GM18867 (cell line): ENCODE results near the gene ZNF330.
A peak's percentile ranks its signal among the peaks of the same experiment; 100 is the strongest.

Source experiments
- ATAC-seq: cut with Tn5 transposase; IDR thresholded peaks from one replicate; pipeline ENCODE4 v1.9.1; 2021; ENCODE audit warnings: mild to moderate bottlenecking, moderate library complexity; ENCODE audit not compliant: unreplicated experiment

ZNF330 gene

DNA sequence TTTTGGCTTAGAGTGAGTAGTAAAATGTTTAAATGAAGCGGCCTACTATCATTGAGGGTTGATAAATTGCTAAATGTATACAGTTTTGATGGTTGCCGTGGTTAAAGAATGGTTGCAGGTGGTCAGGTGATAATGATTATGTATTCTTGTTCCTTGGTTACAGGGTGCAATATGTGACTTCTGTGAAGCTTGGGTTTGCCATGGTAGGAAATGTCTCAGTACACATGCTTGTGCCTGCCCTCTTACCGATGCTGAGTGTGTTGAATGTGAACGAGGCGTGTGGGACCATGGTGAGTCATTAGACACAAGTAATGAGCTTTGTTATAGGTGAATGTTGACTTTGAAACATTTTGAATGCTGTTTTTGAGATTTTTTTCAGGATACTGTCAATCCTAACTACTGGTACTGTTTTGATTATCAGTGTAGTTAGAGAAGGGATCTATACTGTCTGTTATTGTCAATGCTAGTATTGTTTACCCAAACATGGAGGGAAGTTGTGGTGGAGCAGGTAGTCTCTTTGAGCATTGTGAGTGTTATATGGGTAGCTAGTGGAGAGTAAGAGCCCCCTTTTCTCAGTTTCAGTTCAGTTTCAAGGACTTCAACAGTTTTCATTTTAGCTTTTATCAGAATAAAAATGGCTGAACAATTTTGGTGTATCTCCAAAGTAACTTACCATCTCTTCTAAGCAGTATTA is 8.9 kb downstream of the ZNF330 start:
- ATAC-seq, result peak; percentile 73

DNA sequence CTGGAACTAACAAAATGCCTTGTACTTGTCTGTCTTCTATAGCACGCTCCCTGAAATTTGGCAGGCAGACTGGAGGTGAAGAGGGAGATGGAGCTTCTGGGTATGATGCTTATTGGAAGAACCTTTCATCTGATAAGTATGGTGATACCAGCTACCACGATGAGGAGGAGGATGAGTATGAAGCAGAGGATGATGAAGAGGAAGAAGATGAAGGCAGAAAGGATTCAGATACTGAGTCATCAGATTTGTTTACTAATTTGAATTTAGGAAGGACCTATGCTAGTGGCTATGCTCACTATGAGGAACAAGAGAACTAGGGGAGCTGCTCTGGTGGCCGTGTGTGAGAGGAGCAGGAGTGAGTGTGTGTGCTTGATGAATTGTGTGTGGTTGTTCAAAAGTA is 13.0 kb downstream of the ZNF330 start:
- no peak for ATAC-seq

GRCh38 chr4:141238186-141238585 is 17.5 kb downstream of the ZNF330 start:
- ATAC-seq, result no peak

GRCh38 chr4:141240259-141240658 is 19.6 kb downstream of the ZNF330 start:
- peak; percentile 24 for ATAC-seq

GRCh38 chr4:141240671-141241070 is 20.0 kb downstream of the ZNF330 start:
- ATAC-seq, result peak; percentile 80

GRCh38 chr4:141241986-141242385 is 21.3 kb downstream of the ZNF330 start:
- ATAC-seq, result no peak

DNA sequence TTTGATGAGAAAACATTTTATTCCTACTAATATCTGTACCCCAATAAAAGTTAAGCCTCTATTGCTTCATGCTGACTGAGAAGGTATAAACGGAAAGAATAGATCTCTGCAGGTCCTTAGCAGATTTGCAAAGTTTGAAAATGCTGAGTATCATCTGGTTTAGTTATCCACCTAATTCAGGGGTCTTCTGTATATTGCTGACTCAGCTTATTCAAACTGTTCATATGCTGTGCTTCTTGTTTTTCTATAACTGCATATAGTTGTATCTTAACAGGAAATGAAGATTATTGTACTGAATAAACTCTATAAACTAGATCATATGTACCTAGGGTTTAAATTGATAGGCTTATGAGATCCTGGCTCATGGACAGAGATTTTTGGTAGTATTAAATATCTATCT is 23.7 kb downstream of the ZNF330 start:
- ATAC-seq, result no peak

GRCh38 chr4:141246243-141246642 is 25.5 kb downstream of the ZNF330 start:
- ATAC-seq, result no peak

DNA sequence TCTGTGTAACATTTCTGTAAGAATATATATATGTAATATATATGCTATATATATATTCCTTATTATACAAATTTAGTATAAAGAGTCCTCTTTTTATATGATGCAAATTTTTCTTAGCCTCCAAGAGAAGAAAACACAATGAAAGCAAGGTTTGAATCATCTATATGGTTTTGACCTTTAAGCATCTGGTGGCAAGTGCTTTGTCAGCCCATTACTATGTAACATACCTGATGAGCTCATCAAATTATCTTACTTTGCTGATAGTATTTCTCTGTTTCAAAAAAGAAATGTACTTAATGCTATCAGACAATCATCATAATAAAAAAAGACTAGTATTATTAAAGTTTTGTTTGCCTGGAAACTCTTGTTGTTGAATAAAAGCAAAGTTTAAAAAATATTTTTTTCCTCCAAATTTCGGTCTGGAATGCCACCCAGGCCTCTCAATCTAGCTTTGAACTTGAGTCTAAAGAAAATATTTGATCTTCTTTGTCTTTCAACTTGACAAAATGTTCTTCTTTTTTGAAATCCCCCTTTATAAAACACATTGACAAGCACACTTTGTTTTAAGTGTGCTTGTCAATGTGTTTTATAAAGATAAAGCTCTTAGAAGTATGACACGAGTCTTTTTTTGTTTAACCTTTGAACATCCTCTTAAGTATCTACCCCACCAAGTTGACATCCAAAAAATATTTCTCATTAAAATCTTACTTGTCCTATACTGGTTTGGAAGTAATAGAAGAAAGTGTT is 26.2 kb downstream of the ZNF330 start:
- no peak for ATAC-seq

GRCh38 chr4:141247430-141247780 is 26.7 kb downstream of the ZNF330 start:
- no peak for ATAC-seq

- ATAC-seq, result no peak
These were observed 27.3 kb downstream of the ZNF330 start for GRCh38 chr4:141248029-141248428.

GRCh38 chr4:141248486-141248885 is 27.8 kb downstream of the ZNF330 start:
- ATAC-seq, result no peak

DNA sequence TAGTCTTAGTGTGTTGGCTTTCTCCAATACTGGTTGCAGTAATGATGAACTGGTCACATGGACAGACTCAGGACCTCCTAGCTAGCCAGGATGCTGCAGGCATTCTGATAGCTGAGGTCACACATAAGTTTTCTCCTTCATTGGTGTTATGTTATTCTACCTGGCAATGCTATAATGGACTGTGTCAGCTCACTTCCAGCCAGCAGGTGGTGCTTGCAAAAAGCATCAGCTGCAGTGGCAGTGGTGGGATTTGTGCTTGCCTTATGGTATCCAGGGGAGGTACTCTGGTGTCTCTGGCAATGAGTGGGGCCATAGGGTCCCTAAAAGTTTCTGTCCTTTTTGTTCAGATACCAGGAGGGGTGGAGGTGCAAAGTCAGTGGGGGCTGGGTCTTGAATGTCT is 33.6 kb downstream of the ZNF330 start:
- ATAC-seq, result no peak

- no peak for ATAC-seq
These were observed 34.3 kb downstream of the ZNF330 start for GRCh38 chr4:141255016-141255415.

- no peak for ATAC-seq
These were observed 37.9 kb downstream of the ZNF330 start for GRCh38 chr4:141258558-141258957.

GRCh38 chr4:141275834-141276233 is 55.1 kb downstream of the ZNF330 start:
- no peak for ATAC-seq

GRCh38 chr4:141283152-141283551 is 62.5 kb downstream of the ZNF330 start:
- ATAC-seq, result peak; percentile 58

GRCh38 chr4:141283563-141283962 is 62.9 kb downstream of the ZNF330 start:
- peak; percentile 53 for ATAC-seq
